GM12891 (cell line): ENCODE results near the gene DNAH10.

ENCODE experiments used
- PAX5 ChIP-seq: IDR thresholded peaks from 2 replicates; pipeline ENCODE4 v1.6.1; 2011; ENCODE audit warnings: low read length, moderate library complexity, mild to moderate bottlenecking; ENCODE audit not compliant: insufficient read depth, severe bottlenecking
- POLR2A ChIP-seq: IDR thresholded peaks from 2 replicates; pipeline ENCODE4 v1.6.1; 2011; ENCODE audit warnings: low read depth, low read length, control low read depth
- POLR2AphosphoS5 ChIP-seq: IDR thresholded peaks from 2 replicates; pipeline ENCODE4 v1.6.1; 2011; ENCODE audit warnings: low read depth, low read length, control low read depth
- POU2F2 ChIP-seq: IDR thresholded peaks from 2 replicates; pipeline ENCODE4 v1.6.1; 2011; ENCODE audit warnings: low read depth, mild to moderate bottlenecking, control low read depth, low read length, moderate library complexity
- SPI1 ChIP-seq: IDR thresholded peaks from 2 replicates; pipeline ENCODE4 v1.6.1; 2011; ENCODE audit warnings: low read depth, low read length, control low read depth
- TAF1 ChIP-seq: IDR thresholded peaks from 2 replicates; pipeline ENCODE4 v1.6.1; 2011; ENCODE audit warnings: low read depth, low read length, control low read depth

DNA sequence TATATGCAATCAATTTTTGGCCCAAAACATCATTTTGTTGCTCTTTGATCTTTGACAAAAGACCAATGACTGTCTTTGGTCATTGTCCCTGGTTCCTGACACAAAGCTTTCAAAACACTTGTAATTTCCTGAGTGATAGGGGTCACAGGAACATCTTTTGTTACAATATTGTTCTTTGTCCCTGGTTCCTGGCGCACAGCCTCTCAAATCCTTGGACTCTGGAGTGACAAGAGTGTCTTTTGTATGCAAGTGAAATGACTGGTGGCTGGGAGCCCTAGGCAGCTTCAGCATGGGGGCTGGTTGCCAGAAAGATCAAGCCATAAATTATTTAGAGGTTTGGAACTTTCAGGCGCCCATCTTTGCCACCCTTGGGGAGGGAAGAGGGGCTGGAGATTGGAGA is 53.9 kb downstream of the DNAH10 start:
- no peak for TF ChIP-seq TAF1
- TF ChIP-seq POLR2A: no peak
- TF ChIP-seq SPI1: no peak
- no peak for TF ChIP-seq POLR2AphosphoS5
- TF ChIP-seq PAX5: no peak
- no peak for TF ChIP-seq POU2F2
